Neuronal stem cell (in vitro differentiated cells): ENCODE results near the gene PHF21A.
"Not testable (repeated sequence)": the region's sequence is repeated elsewhere in the genome, so short reads cannot be mapped to it uniquely, and the experiment has no call there.

Source experiments
- DNase-seq: peaks from one replicate; pipeline ENCODE4 v3.0.0-alpha.2; 2013; ENCODE audit warnings: low spot score
- H2AFZ ChIP-seq: one replicate; pipeline ENCODE4 v1.6.1; 2013; ENCODE audit warnings: mild to moderate bottlenecking, low read length, inconsistent platforms
- H2AK5ac ChIP-seq: 2 replicates; pipeline ENCODE4 v1.6.1; 2013; ENCODE audit warnings: low read depth, mild to moderate bottlenecking, inconsistent platforms, low read length, moderate library complexity, mixed read lengths
- H2BK120ac ChIP-seq: 2 replicates; pipeline ENCODE4 v1.6.1; 2013; ENCODE audit warnings: low read depth, mild to moderate bottlenecking, inconsistent platforms, low read length, moderate library complexity, mixed read lengths
- H2BK12ac ChIP-seq: one replicate; pipeline ENCODE4 v1.6.1; 2013; ENCODE audit warnings: low read length, inconsistent platforms
- H2BK15ac ChIP-seq: 2 replicates; pipeline ENCODE4 v1.6.1; 2013; ENCODE audit warnings: mild to moderate bottlenecking, low read length, inconsistent platforms, mixed read lengths
- H2BK5ac ChIP-seq: one replicate; pipeline ENCODE4 v1.6.1; 2013; ENCODE audit warnings: inconsistent platforms, mild to moderate bottlenecking, low read length, moderate library complexity
- H3K14ac ChIP-seq: one replicate; pipeline ENCODE4 v1.6.1; 2013; ENCODE audit warnings: low read length, inconsistent platforms
- H3K18ac ChIP-seq: 2 replicates; pipeline ENCODE4 v1.6.1; 2013; ENCODE audit warnings: low read length, inconsistent platforms
- H3K23ac ChIP-seq: 2 replicates; pipeline ENCODE4 v1.6.1; 2013; ENCODE audit warnings: low read depth, mild to moderate bottlenecking, mixed read lengths, low read length, inconsistent platforms; ENCODE audit not compliant: poor library complexity
- H3K27ac ChIP-seq: replicated peaks from 3 replicates; pipeline ENCODE4 v1.5.1; 2013; ENCODE audit warnings: low read length, inconsistent platforms
- H3K27me3 ChIP-seq, 3 experiments: 2 replicates each; pipeline ENCODE4 v1.6.1; 2013; ENCODE audit warnings: low read length in 3 of 3, mild to moderate bottlenecking in 2 of 3, inconsistent platforms in 1 of 3, low read depth in 1 of 3, mixed read lengths in 1 of 3, moderate library complexity in 1 of 3; ENCODE audit not compliant: control insufficient read depth in 3 of 3, insufficient read depth in 3 of 3
- H3K36me3 ChIP-seq, 2 donors: replicated peaks in 1 of 2; 2 replicates each; pipeline ENCODE4 v1.6.1; 2013; ENCODE audit warnings: low read length in 2 of 2; ENCODE audit not compliant: control insufficient read depth in 2 of 2, insufficient read depth in 2 of 2
- H3K4ac ChIP-seq: 2 replicates; pipeline ENCODE4 v1.6.1; 2013; ENCODE audit warnings: inconsistent platforms, mild to moderate bottlenecking, low read length, moderate library complexity
- H3K4me1 ChIP-seq, 2 donors: 1 replicate in 1 of 2; 2 replicates in 1 of 2; pipeline ENCODE4 v1.6.1; 2013; ENCODE audit warnings: low read length in 2 of 2, low read depth in 1 of 2; ENCODE audit not compliant: control insufficient read depth in 2 of 2, insufficient read depth in 1 of 2
- H3K4me2 ChIP-seq: one replicate; pipeline ENCODE4 v1.6.1; 2013; ENCODE audit warnings: mild to moderate bottlenecking, low read length, inconsistent platforms; ENCODE audit not compliant: insufficient read depth, poor library complexity, severe bottlenecking
- H3K4me3 ChIP-seq, 2 donors: 2 replicates each; pipeline ENCODE4 v1.5.1; 2013; ENCODE audit warnings: low read length in 2 of 2, mild to moderate bottlenecking in 2 of 2, inconsistent platforms in 1 of 2, moderate library complexity in 1 of 2
- H3K79me1 ChIP-seq: one replicate; pipeline ENCODE4 v1.6.1; 2013; ENCODE audit warnings: low read depth, mild to moderate bottlenecking, inconsistent platforms, low read length, moderate library complexity
- H3K9ac ChIP-seq: one replicate; pipeline ENCODE4 v1.6.1; 2013; ENCODE audit warnings: mild to moderate bottlenecking, low read depth, low read length, inconsistent platforms; ENCODE audit not compliant: poor library complexity
- H3K9me3 ChIP-seq, 2 donors: replicated peaks in 1 of 2; 2 replicates each; pipeline versions ENCODE3 to v1.6.1; 2013; ENCODE audit warnings: low read length in 2 of 2, mild to moderate bottlenecking in 2 of 2, inconsistent platforms in 1 of 2, low read depth in 1 of 2, mixed read lengths in 1 of 2, moderate library complexity in 1 of 2; ENCODE audit not compliant: control insufficient read depth in 2 of 2, insufficient read depth in 1 of 2
- H4K8ac ChIP-seq: one replicate; pipeline ENCODE4 v1.6.1; 2013; ENCODE audit warnings: low read depth, mild to moderate bottlenecking, inconsistent platforms, low read length, moderate library complexity
- H4K91ac ChIP-seq: one replicate; pipeline ENCODE4 v1.6.1; 2013; ENCODE audit warnings: low read length, low read depth, mild to moderate bottlenecking, inconsistent platforms; ENCODE audit not compliant: poor library complexity
- WGBS, 2 donors: extraction: QIAGEN DNeasy Blood & Tissue Kit; methylation state at CpG; one replicate each; pipeline ENCODE4 v1.1.7; 2013; ENCODE audit warnings: missing lambda C conversion rate in 2 of 2, mixed read lengths in 1 of 2; ENCODE audit not compliant: insufficient read length in 2 of 2, insufficient replicate concordance in 1 of 2; ENCODE audit errors: extremely low coverage in 2 of 2; 5-methylcytosine and 5-hydroxymethylcytosine counted together

Gene PHF21A

DNA sequence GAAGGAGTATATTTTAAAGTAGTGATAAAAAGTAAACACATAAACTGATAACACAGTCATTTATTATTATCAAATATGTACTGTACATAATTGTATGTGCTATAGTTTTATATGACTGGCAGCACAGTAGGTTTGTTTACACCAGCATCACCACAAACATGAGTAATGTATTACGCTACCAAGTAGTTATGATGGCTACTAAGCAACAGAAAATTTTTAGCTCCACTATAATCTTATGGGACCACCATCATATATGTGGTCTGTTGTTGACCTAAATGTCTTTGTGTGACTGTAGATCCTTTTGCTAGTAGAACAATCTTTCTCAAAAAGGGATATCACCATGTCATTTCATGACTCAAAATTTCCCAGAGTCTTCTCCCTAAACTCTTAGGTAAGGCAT, 105.3 kb downstream of the PHF21A start:
- Histone ChIP-seq H3K4me1 (peaks cover 5 to 9% of the 10 kb centered on the region in 2 donors), H3K4ac (no peak overlapping the region), H3K9ac (no peak overlapping the region), H3K27ac (no peak overlapping the region), H2AFZ (no peak overlapping the region), H2AK5ac (no peak overlapping the region), H2BK15ac (no peak overlapping the region), H3K36me3 (peaks cover 0 to 1% of the 10 kb centered on the region in 2 donors), H3K14ac (no peak overlapping the region), H3K4me2 (no peak overlapping the region), H3K23ac (no peak overlapping the region), H2BK120ac (no peak overlapping the region), H3K18ac (no peak overlapping the region), H4K91ac (no peak overlapping the region), H3K4me3 (no peak overlapping the region), H4K8ac (no peak overlapping the region), H3K79me1 (no peaks in the 10 kb centered on the region), H3K9me3 (no peaks in the 10 kb centered on the region), H3K27me3 (no peaks in the 10 kb centered on the region), H2BK5ac (no peak overlapping the region), H2BK12ac (no peak overlapping the region)
- WGBS, 2 donors: no CpG with 5 or more reads among the region's 1 CpG
- DNase-seq: no peak

DNA sequence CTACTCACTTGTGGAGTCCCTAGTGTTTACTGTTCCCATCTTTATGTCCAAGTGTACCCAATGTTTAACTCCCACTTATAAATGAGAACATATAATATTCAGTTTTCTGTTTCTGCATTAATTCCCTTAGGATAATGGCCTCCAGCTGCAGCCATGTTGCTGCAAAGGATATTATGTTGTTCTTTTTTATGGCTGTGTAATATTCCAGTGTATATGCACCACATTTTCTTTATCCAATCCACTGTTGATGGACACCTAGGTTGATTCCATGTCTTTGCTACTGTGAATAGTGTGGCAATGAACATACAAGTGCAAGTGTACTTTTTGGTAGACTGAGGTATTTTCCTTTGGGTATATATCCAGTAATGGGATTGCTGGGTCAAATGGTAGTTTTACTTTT, 107.1 kb downstream of the PHF21A start:
- H3K14ac ChIP-seq, H4K8ac ChIP-seq, H3K4me2 ChIP-seq, H3K36me3 ChIP-seq, H4K91ac ChIP-seq, DNase-seq, H2BK12ac ChIP-seq, H3K9ac ChIP-seq, H3K4me1 ChIP-seq, H2BK15ac ChIP-seq, H3K4me3 ChIP-seq, H2BK5ac ChIP-seq, H3K9me3 ChIP-seq, H3K27ac ChIP-seq, H2AK5ac ChIP-seq, H3K23ac ChIP-seq, H2BK120ac ChIP-seq, H3K4ac ChIP-seq, H2AFZ ChIP-seq, H3K27me3 ChIP-seq, H3K18ac ChIP-seq, H3K79me1 ChIP-seq: not testable (repeated sequence)

DNA sequence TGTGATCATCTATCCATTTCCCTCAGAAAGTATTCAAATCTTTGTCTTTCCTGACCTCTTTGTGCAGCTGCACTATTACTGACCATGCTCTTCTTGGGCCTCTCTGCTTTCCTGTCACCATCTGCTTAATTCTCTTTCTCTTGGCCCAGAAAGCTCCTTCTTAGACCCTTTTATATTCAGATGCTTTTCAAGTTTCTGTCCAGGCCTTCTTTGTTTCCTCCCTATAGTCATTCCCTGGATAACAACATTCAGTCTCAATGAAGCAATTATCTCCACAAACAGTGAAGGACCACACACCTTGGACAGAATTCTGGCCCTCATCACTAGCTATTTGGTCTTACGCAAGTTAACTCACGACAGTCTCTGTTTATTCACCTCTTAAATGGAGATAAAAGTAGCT, 109.1 kb downstream of the PHF21A start:
- Histone ChIP-seq H2AFZ (no peak overlapping the region), H3K9ac (no peak overlapping the region), H3K27ac (no peak overlapping the region), H3K4me3 (no peak overlapping the region), H3K4me1 (peaks cover 5 to 8% of the 10 kb centered on the region in 2 donors), H3K18ac (no peak overlapping the region), H3K36me3 (no peaks in the 10 kb centered on the region), H3K27me3 (no peaks in the 10 kb centered on the region), H3K9me3 (no peaks in the 10 kb centered on the region), H2BK5ac (no peak overlapping the region), H3K14ac (no peak overlapping the region), H3K79me1 (no peaks in the 10 kb centered on the region), H4K8ac (no peak overlapping the region), H2BK120ac (no peak overlapping the region), H4K91ac (no peak overlapping the region), H3K4ac (no peak overlapping the region), H2BK15ac (no peak overlapping the region), H2BK12ac (no peak overlapping the region), H2AK5ac (no peak overlapping the region), H3K23ac (no peak overlapping the region), H3K4me2 (no peak overlapping the region)
- peak; percentile 45 for DNase-seq
- no CpG with 5 or more reads among the region's 2 CpGs for WGBS, 2 donors

DNA sequence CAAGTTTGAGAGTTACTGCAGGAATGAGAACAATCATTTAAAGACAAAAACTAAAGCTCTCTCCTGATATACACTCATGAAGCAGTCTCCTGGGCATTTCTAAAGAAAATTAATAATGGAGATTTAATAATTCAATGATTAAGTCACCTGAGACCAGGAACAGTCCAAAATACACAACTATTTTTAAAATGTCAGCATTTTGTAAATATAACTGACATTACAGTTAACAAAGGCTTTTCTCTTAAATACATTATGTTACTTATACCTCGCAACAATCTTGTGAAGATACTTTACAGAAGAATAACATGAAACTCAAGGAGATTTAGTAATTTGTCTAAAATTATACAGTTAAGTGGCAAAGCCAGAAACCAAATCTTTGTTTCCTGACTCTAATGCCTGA, 111.2 kb downstream of the PHF21A start:
- H3K9ac ChIP-seq: no peak overlapping the region
- no peak overlapping the region for H2BK15ac ChIP-seq
- H3K4me1 ChIP-seq: peaks cover 8% of the 10 kb centered on the region in 2 donors
- H2BK12ac ChIP-seq: no peak overlapping the region
- H2BK5ac ChIP-seq: no peak overlapping the region
- H3K27ac ChIP-seq: no peak overlapping the region
- H3K18ac ChIP-seq: no peak overlapping the region
- H4K8ac ChIP-seq: no peak overlapping the region
- WGBS, 2 donors: no CpG with 5 or more reads among the region's 1 CpG
- H3K79me1 ChIP-seq: no peaks in the 10 kb centered on the region
- H2AFZ ChIP-seq: no peak overlapping the region
- H4K91ac ChIP-seq: no peak overlapping the region
- H2BK120ac ChIP-seq: no peak overlapping the region
- H3K4me2 ChIP-seq: no peak overlapping the region
- no peak overlapping the region for H3K14ac ChIP-seq
- no peak overlapping the region for H2AK5ac ChIP-seq
- H3K9me3 ChIP-seq: no peaks in the 10 kb centered on the region
- H3K4me3 ChIP-seq: no peak overlapping the region
- H3K23ac ChIP-seq: no peak overlapping the region
- no peaks in the 10 kb centered on the region for H3K27me3 ChIP-seq
- no peaks in the 10 kb centered on the region for H3K36me3 ChIP-seq
- DNase-seq: no peak
- H3K4ac ChIP-seq: no peak overlapping the region
